K562 (cell line): ENCODE data around the gene OR8B4. TPM values are rescaled to one million over a fixed set of nuclear protein-coding genes. Genes with fewer than 3 reads are reported as not detected.

Source experiments
- CREM ChIP-seq: IDR thresholded peaks from 2 replicates; pipeline ENCODE4 v1.6.1; 2014; ENCODE audit warnings: antibody characterized with exemption, low read depth
- EHMT2 ChIP-seq: fragments of 450-650 bp; IDR thresholded peaks from 2 replicates; pipeline ENCODE4 v1.6.1; 2018; ENCODE audit warnings: antibody characterized with exemption
- FOXA3 ChIP-seq, 2 experiments: fragments of 450-650 bp in 1 of 2; sonication (generic) in 1 of 2; formaldehyde crosslinking; IDR thresholded peaks in 1 of 2; conservative IDR thresholded peaks in 1 of 2; 2 replicates each; pipeline versions ENCODE4 v1.4.0 to v1.8.0; 2020 to 2022; ENCODE audit warnings: mild to moderate bottlenecking in 2 of 2, missing genetic modification reagents in 1 of 2
- MAFG ChIP-seq: fragments of 450-650 bp; conservative IDR thresholded peaks from 2 replicates; pipeline ENCODE4 v1.6.1; 2016; ENCODE audit warnings: missing genetic modification characterization, missing compliant biosample characterization
- NCOA4 ChIP-seq: fragments of 450-650 bp; IDR thresholded peaks from 2 replicates; pipeline ENCODE4 v1.6.1; 2018; ENCODE audit warnings: mild to moderate bottlenecking; ENCODE audit not compliant: partially characterized antibody
- TRIM28 ChIP-seq: fragments of 450-650 bp; IDR thresholded peaks from 2 replicates; pipeline ENCODE4 v1.6.1; 2017
- ZBTB40 ChIP-seq, 2 experiments: fragments of 450-650 bp in 1 of 2; sonication (generic) in 1 of 2; formaldehyde crosslinking in 1 of 2; IDR thresholded peaks; 2 replicates each; pipeline versions ENCODE4 v1.7.1 to v1.9.0; 2016 to 2022; ENCODE audit warnings: inconsistent platforms in 1 of 2, mild to moderate bottlenecking in 1 of 2, missing genetic modification reagents in 1 of 2
- ZMIZ1 ChIP-seq, 2 experiments: fragments of 150-350 bp in 1 of 2; IDR thresholded peaks; 2 replicates each; pipeline ENCODE4 v1.6.1; 2012 to 2016; ENCODE audit warnings: low read depth in 2 of 2, low read length in 2 of 2, mild to moderate bottlenecking in 1 of 2, moderate library complexity in 1 of 2
- ZNF146 ChIP-seq: IDR thresholded peaks from one replicate; pipeline ENCODE4 v1.6.1; 2018; ENCODE audit warnings: missing compliant biosample characterization; ENCODE audit not compliant: unreplicated experiment
- ZNF316 ChIP-seq: fragments of 450-650 bp; IDR thresholded peaks from 2 replicates; pipeline ENCODE4 v1.6.1; 2016
- ZNF449 ChIP-seq: fragments of 250-450 bp; sonication (Bioruptor Pico); IDR thresholded peaks from 2 replicates; pipeline ENCODE4 v1.8.0; 2022; ENCODE audit warnings: moderate library complexity, mild to moderate bottlenecking, inconsistent platforms
- ZNF668 ChIP-seq: fragments of 250-450 bp; sonication (Bioruptor Pico); IDR thresholded peaks from 2 replicates; pipeline ENCODE4 v1.8.0; 2022; ENCODE audit warnings: mild to moderate bottlenecking, inconsistent platforms
- polyA plus RNA-seq, 8 experiments: library from polyadenylated mRNA; depleted of rRNA in 4 of 8; stranded (reverse) in 5 of 8; unstranded in 3 of 8; fragments of >200 nt; fragmentation: Nextera tagmentation in 2 of 8; fragmentation: Illumina TruSeq in 1 of 8; extraction: Ambion mirVana in 2 of 8; extraction: Trizol in 1 of 8; gene quantifications; 2 replicates each; pipeline versions ENCODE4 v1.2.1 to v1.2.3, GENCODE V29; 2011 to 2014; ENCODE audit warnings: inconsistent platforms in 1 of 8, missing spikeins in 1 of 8
- total RNA-seq, 7 experiments: library from RNA; depleted of rRNA in 6 of 7; stranded (reverse); fragments of >200 nt in 6 of 7; fragmentation: Illumina TruSeq in 2 of 7; extraction: Trizol in 2 of 7; gene quantifications; 2 replicates each; pipeline versions ENCODE4 v1.2.1 to v1.2.3, GENCODE V29; 2011 to 2021; ENCODE audit warnings: low replicate concordance in 1 of 7

Gene OR8B4
- total and polyA plus RNA-seq, 9 of the 15 experiments (the other 6 are each of a cell fraction or from before 2014, with no cell fraction given) = not detected

GRCh38 chr11:124440608-124441007 lies 15.9 kb upstream of the OR8B4 start (continued):
- TF ChIP-seq ZNF146 (CRISPR knock-in tag) (no peak), FOXA3 (CRISPR knock-in tag; conservative IDR thresholded peaks at IDR 0.05 in 1 of 2, IDR thresholded peaks at IDR 0.05 in 1 of 2) (no peak), ZNF316 (peak; percentile 92), ZBTB40 (IDR thresholded peaks at IDR 0.05) (no peak), ZBTB40 (CRISPR knock-in tag; IDR thresholded peaks at IDR 0.05) (no peak), ZNF668 (CRISPR knock-in tag) (no peak), MAFG (tag) (peak; percentile 95), NCOA4 (no peak), ZMIZ1 (IDR thresholded peaks at IDR 0.05; ENCODE audit: low read depth in 2 of 2, low read length in 2 of 2) (no peak), TRIM28 (peak; percentile 40; the same call in 1 of the 2 replicates), EHMT2 (0 out of 2 replicates have a peak, but pooled peaks have one; percentile 19), CREM (0 out of 2 replicates have a peak, but pooled peaks have one; percentile 19), ZNF449 (CRISPR knock-in tag) (no peak)
